Testis (tissue), 2 donors: Measurements from ENCODE around the gene MCM3AP.

ENCODE experiments used
- CTCF ChIP-seq, 3 experiments: fragments of 450-650 bp in 2 of 3; fragments of 200-600 bp in 1 of 3; sonication (generic) in 1 of 3; IDR thresholded peaks; one replicate each; pipeline ENCODE4 v1.5.1; 2016 to 2019; ENCODE audit warnings: antibody characterized with exemption in 3 of 3, mild to moderate bottlenecking in 2 of 3, moderate library complexity in 1 of 3
- POLR2A ChIP-seq: fragments of 450-650 bp; IDR thresholded peaks from one replicate; pipeline ENCODE4 v1.6.1; 2017; ENCODE audit warnings: antibody characterized with exemption, mild to moderate bottlenecking, moderate library complexity

GRCh38 chr21:46246345-46246744 is 39.1 kb downstream of the MCM3AP start:
- TF ChIP-seq CTCF (IDR thresholded peaks at IDR 0.05) (no peak), POLR2A (no peak)
